Measurements from ENCODE around the gene DAGLA.

DNA sequence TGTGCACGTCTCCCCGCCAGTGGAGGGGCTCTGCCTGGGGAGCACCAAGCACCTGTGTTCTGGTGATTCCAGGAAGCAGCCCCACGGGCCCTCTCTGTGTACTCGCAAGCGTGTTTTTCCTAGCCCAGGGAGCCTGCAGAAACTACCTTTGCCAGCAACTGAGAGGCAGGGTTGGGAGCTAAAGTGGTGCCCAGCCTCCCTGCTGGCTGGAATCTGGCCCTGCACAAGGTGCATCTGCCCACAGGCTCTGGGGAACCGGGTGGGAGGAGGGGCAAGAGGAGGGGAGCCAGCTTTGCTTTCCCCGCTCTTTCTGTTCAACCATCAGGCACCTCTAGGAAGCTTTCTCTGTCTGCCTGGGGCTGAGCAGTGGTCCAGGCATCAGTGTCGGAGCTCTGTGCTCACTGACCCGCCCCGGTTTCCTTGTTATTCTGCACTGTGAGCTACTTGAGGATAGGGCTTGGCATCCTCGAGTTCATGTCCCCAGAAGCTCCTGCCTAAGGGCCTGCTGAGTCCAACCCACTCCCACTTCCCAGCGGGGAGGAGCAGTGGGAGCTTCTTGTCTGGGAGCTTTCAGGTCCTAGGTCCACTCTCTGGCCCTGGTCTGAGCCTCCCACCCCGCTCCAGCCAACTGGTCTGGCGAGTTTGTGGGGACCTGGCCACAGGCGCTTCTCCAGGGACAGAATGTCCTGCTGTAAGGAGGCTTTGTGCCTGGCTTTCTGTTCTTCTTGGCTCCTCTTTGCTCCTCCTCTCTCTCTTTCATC is 14.9 kb downstream of the DAGLA start:
- TF ChIP-seq CTCF (IDR thresholded peaks at IDR 0.05; ENCODE audit: low read length) (no peak), EZH2 (optimal IDR thresholded peaks at IDR 0.05; ENCODE audit: low read depth, low read length) (no peak)

All from MM.1S (cell line).